HG02571 (cell line): Measurements from ENCODE around the gene FAM193A.

ENCODE experiments used
- ATAC-seq: cut with Tn5 transposase; IDR thresholded peaks from one replicate; pipeline ENCODE4 v1.9.1; 2021; ENCODE audit warnings: mild to moderate bottlenecking, moderate library complexity; ENCODE audit not compliant: unreplicated experiment

Gene FAM193A, protein sequence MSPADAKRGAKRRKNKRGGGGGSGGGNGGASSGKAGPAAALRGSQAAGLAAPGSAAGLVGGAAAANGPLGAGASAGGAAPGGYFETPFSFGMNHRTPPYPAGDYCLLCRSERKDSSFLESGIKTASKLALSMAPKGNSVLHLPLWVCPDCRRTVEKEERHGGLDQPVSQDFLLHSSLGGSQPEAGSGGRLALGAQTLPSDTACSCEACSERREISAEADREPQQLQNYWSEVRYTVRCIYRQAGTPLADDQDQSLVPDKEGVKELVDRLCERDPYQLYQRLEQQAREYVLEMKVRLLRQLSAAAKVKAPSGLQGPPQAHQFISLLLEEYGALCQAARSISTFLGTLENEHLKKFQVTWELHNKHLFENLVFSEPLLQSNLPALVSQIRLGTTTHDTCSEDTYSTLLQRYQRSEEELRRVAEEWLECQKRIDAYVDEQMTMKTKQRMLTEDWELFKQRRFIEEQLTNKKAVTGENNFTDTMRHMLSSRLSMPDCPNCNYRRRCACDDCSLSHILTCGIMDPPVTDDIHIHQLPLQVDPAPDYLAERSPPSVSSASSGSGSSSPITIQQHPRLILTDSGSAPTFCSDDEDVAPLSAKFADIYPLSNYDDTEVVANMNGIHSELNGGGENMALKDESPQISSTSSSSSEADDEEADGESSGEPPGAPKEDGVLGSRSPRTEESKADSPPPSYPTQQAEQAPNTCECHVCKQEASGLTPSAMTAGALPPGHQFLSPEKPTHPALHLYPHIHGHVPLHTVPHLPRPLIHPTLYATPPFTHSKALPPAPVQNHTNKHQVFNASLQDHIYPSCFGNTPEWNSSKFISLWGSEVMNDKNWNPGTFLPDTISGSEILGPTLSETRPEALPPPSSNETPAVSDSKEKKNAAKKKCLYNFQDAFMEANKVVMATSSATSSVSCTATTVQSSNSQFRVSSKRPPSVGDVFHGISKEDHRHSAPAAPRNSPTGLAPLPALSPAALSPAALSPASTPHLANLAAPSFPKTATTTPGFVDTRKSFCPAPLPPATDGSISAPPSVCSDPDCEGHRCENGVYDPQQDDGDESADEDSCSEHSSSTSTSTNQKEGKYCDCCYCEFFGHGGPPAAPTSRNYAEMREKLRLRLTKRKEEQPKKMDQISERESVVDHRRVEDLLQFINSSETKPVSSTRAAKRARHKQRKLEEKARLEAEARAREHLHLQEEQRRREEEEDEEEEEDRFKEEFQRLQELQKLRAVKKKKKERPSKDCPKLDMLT (N-terminal part only)

DNA sequence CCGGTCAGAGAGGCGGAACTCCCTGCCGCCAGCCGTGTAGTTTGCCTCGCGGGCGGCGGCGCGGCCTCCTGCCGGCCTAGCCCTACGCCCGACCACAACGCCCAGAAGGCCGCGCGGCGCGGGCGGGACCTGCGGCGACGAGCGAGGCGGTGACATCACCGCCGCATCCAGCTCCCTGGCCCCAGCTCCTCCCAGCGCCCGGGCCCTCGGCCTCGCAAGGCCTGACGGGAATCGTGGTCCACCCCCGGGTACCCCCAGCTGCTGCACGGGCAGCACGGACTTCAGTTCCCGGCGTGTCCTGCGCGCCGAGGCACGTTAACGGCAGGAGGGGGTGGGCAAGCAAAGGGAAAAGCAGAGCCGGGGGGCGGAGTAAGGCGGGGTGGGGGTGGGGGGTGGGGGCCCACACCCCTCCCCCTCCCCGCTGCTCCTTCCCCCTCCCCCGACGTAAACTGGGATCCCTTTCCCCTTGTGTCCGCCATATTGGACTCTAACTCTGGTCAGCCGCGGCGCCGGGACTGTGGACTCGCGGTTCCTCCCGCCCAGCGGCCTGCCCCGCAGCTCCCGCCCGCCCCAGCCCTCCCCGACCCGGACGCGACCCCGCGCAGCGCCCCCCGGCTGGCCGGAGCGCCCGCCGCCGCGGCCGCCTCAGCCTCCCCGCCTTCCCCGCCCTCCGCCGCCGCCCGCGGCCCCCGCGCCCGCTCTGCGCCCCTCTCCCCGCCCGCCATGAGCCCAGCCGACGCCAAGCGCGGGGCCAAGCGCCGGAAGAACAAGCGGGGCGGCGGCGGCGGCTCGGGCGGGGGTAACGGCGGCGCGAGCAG is at the start of gene FAM193A:
Gene FAM193A (plus strand): TSS at position 455 of the 818 bp plus-strand sequence. CDS start 269 bp downstream, at position 724.
- ATAC-seq, result peak; percentile 80

DNA sequence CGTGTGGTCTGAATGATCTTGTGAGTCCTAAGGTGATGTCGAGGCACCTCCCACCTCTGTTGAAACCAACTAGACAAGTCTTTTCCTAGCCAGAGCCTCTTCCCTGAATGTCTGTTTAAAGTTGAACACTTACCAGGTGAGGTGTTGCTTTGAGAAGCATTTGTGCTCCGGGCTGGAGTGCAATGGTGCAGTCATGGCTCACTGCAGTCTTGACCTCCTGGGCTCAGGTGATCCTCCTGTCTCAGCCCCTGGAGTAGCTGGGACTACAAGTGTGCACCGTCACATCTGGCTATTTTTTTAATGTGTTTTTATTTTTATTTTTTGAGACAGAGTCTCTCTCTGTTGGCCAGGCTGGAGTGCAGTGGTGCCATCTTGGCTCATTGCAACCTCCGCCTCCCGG is 49.5 kb upstream of the FAM193A start:
- no peak for ATAC-seq

DNA sequence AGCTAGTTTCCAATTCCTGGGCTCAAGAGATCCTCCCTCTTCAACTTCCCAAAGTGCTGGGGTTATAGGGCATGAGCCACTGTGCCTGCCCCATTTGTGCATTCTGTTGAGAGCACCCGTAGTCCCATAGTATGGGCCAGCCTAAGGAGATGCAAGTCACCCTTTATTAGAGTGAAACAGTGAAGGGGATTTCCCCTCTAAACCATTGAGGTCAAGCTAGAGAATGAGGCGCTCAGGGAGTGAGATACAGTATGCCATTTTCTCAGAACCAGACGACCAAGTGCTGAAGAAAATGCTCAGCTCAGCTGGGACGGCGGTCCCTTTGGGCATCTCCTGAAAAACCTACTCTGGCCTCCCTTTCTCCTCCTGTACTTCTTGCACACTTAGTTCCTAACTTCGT is 48.8 kb upstream of the FAM193A start:
- peak; percentile 61 for ATAC-seq

DNA sequence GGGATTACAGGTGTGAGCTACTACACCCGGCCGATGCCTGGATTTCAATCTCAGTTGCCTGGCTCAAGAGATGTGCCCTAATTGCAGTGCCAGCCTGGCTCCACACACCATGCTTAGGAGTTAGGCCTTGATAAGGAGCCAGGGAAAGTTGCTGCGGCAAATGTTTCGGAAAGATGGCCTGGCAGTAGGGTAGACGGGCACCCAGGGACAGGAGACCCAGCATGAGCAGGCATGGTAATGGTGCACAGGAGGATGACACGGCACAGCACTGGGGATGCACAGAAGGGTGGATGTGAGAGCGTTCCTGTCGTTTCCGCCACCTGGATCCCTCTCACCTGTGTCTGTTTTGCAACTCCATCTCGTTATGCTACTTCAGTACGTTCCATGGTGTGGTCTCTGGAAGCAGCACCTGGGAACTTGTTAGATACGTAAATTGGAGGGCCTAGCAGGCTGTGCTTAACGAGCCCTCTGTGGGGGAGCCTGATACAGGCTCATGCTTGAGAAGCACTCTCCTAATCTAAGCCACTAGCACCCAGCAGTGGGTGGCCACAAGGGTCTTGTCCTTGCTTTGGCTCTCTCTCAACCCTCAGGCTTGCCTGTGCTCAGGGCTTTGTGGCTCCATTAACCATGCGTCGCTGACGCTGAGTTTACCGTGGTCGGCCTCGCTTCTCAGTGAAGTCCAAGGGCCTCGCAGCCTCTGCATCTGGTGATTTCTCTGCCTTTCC is 47.2 kb upstream of the FAM193A start:
- no peak for ATAC-seq

DNA sequence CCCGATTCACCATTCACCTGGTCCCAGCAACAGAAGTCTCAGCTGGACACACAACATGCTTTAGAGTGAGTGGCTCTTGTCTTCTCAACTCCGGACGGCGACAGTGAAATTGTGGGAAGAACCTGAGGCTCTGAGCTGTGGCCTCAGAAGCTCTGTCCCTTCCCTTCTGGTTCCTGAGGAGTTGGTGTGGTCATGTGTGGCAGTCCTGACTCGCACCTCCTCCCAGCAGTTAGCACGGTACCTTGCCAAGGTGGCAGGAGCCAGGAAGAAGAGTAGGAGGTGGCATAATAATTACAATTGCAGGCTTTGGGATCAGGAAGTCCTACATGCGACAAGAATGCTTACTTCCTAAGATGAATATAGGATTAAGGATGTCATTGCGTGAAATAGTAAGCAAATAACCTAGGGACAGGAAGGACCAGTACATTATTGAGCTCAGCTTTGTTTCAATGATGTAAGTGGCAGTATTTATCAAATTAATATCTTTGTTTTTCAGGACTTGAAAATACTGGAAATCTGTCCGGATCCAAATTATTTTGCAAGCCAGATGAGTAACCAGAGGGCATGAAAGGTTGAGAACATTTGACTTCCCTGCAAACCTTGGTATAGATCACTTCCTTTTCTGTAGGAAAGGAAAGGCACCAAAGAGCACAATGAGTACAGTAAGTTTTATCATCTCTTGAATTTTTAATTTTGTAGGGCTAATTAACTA is 46.5 kb upstream of the FAM193A start:
- ATAC-seq, result no peak

DNA sequence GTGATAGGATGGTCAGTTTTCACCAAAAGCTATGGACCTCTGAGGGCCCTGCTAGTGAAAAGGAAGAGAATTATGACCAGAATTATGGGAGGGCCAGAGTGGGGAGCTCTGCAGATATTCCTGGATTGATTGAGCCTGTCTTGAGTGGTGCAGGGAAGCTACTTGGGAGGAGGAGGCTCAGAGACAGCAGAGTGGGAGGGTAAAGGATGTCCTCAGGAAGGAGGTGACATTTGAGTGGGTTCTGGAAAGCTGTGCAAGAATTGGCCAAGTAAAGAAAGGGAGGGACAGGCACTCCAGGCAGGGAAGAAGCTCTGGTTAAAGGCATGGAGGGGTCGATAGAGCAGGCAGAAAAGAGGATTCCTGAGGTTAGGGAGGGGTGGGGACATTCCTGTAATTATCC is 43.5 kb upstream of the FAM193A start:
- ATAC-seq, result no peak

DNA sequence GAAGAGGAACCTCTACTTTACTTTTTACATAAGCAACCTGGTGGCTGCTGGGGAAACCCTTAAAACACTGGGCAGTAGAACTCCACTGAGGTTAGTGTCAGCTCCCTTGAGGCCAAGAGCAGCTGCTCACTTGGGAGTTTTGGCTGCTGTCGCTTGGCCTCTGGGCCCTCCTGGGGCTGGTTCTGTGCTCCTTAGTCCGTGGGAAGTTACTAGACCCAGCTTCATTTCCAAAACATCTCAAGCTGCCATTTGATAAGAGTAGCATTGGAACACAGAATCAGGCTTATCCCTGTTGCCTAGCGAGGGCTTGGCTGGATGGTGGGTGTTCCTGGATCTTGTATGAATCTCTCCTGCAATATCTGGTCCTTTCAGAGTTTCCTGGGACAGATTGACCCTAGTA is 41.5 kb upstream of the FAM193A start:
- no peak for ATAC-seq

DNA sequence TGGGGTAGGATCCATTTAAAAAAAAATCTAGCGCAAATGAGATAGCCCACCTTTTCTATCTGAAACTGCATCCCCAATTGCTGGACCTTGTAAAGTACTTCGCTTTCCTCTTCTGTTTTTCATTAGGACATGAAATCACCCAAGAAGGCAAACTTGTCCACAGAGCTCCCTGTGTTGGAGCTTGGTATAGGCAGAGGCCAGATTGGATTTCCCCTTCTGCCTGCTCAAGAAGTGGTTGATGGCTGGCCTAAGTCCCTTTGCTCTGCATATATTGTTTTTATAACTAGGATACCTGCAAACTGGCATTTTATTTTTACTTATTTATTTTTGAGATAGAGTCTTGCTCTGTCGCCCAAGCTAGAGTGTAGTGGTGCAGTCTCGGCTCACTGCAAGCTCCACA is 39.1 kb upstream of the FAM193A start:
- ATAC-seq, result no peak

DNA sequence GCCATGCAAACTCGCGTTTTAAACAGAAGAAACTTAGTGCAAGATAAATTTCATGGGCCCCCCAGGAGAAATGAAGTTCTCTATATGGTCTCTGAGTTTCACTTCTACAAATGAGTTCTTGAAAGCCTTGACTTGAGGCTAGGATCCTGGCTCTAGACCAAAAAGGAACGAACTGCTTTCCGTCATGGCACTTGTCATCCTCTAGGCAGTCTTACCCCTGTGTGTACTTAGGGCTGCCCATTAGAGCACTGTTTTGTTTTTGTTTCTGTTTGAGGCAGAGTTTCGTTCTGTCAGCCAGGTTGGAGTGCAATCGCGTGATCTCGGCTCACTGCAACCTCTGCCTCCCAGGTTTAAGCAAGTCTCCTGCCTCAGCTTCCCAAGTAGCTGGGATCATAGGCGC is 38.5 kb upstream of the FAM193A start:
- ATAC-seq, result peak; percentile 81

DNA sequence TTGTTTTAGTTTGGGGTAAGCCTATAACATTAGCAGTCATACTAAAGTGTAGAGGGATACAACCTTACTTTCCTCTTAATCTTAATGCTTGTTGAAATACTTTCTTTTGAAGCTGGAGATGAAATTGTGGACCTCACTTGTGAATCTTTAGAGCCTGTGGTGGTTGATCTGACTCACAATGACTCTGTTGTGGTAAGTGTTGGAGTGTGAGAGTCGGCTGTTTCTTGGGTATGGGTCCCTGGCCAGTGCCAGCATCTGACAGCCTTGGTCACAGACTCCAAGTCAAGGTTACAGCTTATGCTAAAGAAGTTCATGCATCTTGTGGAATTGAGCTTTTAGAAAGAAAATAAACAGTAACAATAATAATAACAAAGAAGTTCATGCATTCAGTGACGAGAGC is 35.9 kb upstream of the FAM193A start:
- no peak for ATAC-seq

DNA sequence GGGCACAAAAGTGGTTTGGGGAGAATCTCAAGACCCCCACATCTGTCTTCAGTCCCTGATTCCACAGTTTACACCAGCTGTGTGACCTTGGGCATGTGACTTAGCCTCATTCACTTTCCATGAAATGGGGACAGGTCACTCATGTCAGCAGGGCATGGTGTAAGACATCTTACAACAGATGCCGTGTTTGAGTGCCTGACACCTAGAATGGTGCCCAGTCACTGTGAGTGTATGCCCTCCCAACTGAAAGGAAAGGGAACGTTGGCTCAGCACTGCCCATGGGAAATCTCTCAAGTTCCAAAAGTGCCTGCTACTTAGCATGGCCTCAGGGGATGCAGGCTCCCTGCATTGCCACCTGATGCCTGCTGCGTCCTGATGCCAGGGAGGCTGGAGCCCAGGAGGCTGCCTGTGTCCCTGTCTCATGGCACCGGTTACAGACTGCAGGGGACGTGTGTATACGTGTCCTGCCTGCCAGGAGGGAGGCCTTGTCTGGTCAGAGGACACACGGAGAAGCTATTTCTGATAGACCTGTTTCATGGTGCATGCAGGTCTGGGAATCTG is 35.3 kb upstream of the FAM193A start:
- no peak for ATAC-seq

DNA sequence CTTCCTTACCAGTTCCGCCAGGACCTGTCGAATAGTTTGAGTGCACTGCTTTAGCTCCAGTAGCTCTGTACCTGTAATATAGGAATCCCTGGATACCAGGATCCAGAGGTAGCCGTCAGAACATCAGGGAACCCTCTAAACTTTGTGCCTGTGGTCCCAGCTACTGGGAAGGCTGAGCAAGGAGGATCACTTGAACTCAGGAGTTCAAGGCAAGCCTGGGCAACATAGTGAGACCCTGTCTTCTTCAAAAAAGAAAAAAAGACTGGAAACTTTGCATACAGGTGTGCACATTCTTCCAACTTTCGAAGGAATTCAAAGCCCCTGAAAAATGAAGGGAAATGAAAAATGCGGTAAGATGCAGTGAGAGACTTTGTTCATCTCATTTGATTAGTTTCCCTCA is 32.6 kb upstream of the FAM193A start:
- ATAC-seq, result no peak

DNA sequence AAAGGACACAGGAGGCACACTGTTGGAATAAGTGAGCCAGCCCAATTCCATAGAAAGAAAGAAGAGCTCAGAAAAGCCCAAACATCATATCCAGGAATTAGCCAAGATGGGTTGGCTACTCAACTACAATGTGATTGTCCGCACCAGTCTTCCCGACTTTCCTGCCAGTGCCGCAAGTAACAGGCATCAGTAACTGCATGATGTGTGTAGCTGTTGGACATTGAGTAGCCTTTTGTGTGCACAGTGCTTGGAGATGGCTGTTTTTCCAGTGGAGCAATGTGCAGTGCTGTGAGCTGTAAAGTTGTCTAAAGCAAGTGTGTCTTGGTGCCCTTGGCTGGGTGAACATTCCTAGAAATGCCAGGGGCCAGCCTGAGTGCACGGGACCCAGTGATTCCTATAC is 29.2 kb upstream of the FAM193A start:
- ATAC-seq, result no peak

DNA sequence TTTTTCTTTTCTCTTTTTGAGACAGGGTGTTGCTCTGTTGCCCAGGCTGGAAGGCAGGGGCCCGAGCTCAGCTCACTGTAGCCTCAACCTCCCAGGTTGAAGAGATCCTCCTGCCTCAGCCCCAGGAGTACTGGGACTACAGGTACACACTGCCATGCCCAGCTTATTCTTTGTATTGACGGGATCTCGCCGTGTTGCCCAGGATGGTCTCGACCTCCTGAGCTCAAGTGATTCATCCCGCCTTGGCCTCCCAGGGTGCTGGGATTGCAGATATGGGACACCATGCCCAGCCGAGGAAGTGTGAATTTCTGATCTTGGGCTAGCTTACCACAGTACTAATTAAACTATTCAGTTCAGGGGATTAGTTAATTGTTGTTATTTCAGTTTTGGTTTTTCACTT is 28.6 kb upstream of the FAM193A start:
- no peak for ATAC-seq

DNA sequence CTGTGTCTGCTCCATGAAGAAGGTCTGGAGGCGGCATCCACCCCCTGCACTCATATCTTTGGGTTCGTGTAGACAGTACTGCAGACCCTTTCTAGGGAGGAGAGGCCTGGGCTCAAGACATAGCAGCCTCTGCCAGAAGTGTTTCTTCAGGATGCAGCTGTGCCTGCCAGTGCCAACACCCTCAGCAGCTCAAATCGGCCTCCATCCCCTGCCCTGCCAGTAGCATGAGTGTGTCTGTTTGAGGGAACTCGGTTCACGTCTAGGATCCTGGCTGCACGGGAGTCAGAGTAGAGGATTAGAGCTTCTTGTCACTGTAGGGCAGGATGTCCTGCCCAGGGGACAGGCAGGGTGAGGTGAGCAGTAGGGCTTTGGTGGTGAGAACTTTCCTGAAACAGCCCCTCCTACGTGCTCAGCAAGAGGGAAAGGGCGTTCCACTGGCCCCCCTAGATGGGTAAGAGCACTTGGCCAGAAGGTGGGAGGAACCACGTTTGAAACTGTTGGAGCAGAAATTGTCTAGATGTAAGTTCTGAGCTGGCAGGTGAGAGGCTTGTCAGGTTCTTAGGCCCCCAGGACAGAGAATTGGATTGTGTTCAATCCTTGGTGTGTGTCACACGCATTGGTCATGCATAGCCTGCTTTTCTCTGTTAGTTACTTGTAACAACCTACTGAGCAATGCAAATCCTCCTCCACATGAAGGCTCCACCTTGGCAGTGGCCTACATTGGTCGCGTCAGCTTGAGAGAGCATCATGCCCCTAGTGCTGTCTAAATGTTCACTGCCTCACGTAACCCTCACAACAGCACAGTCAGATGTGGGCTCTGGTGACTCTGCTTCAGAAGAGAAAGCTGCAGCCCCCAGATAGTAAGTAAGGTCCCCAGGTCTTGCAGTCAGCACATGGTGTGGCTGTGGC is 25.8 kb upstream of the FAM193A start:
- ATAC-seq, result no peak

DNA sequence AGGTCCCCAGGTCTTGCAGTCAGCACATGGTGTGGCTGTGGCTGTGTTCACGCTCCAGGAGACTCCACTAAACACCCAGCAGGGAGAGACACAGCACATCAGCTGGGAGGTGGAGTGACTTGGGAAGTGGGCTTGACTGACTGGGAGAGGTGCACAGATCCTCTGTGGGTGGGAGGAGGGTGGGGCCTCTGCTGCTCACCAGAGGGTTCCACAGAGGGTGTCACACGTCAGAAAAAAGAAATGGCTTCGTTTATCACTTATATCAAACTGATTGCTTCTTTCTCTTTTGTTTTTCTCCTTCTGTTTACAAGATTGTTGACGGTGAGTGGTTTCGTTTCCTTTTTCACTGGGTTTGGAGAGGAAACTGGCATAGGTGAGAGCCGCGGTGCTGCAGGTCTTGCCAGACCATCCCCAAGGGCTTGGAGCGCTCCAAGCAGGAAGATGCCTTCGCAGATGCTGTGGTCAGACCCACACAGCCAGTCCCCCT is 24.8 kb upstream of the FAM193A start:
- no peak for ATAC-seq

DNA sequence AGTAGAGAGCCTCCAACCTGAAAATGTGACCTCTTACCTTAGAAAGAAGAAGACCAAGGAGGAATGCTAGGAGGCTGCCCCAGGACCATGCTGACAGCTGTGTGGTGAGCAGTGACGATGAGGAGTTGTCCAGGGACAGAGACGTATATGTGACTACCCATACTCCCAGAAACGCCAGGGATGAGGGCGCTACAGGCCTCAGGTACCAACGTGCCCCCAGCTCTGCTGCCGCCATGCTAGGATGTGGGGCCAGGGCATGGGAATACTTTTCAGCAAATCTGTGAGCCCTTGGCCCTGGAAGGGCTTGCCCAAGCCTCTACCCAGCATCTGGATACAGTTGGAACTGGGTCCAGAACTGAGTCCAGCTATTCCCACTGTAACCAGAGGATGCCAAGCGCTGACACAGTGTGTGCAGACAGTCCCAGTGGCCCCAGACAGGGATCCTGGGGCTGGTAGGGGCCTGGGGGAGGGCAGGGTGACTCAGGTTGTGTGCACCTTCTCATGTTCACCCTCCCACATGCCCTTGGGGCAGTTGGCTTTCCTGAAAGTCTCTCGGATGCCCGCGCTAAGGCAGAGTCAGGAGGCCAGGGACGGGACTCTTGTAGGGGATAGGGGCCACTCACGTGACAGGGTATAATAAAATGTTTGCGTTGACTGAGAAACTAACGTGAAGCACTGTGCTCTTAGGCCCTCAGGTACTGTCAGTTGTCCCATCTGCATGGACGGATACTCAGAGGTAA is 23.9 kb upstream of the FAM193A start:
- ATAC-seq, result no peak
